ENCODE results near the gene ARHGEF19. TPM values are rescaled to one million over a fixed set of nuclear protein-coding genes. Genes with fewer than 3 reads are reported as not detected.

The ARHGEF19 gene
- total RNA-seq, 1 donor from 2014 or later: 151 TPM

DNA sequence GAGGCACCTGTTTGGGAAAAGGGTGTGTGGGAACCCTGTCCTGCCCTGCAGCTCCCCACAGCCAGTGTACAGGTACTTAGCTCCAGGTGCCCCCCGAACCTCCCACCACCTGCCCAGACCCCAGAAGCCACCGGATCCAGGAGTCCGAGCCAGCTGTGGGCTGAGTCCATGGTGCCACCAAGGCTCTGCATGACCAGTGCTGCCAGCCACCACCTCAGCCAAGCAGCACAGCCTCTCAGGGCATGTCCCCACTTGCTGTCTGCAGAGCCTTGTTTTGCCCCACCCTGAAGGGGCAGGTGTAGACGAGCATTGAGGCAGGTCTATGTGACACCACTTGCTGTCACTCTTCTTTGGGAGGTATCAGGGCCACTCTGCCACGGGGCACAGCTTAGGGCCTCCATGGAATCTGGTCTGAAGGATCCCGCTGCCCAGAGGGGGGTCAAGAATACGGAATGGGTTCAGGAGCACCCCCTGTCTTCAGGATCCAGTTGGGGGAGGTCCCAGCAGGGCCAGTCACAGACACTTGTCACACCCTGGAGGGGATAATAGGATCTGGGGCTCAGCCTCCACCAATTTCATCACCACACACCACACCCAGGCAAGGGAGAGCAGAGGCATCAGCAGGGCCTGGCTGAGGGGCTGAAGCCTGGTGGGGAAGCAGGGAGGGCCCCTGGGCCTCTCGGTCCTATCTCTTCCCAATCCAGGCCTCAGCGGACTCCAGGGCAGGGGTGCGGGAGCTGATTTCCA is 27.7 kb downstream of the ARHGEF19 start:
- DNase-seq (ENCODE audit: low spot score, unreplicated experiment): no peak
- Mint-ChIP-seq H3K27me3 (peaks cover 6% of the 10 kb centered on the region), H3K36me3 (ENCODE audit: insufficient read depth) (no peaks in the 10 kb centered on the region), H3K4me3 (ENCODE audit: low read depth) (no peak overlapping the region), H3K4me1 (ENCODE audit: low read depth) (peaks cover 14% of the 10 kb centered on the region), H3K9me3 (ENCODE audit: low read depth) (no peaks in the 10 kb centered on the region), H3K27ac (no peak overlapping the region)
- TF ChIP-seq, protein P1, sequence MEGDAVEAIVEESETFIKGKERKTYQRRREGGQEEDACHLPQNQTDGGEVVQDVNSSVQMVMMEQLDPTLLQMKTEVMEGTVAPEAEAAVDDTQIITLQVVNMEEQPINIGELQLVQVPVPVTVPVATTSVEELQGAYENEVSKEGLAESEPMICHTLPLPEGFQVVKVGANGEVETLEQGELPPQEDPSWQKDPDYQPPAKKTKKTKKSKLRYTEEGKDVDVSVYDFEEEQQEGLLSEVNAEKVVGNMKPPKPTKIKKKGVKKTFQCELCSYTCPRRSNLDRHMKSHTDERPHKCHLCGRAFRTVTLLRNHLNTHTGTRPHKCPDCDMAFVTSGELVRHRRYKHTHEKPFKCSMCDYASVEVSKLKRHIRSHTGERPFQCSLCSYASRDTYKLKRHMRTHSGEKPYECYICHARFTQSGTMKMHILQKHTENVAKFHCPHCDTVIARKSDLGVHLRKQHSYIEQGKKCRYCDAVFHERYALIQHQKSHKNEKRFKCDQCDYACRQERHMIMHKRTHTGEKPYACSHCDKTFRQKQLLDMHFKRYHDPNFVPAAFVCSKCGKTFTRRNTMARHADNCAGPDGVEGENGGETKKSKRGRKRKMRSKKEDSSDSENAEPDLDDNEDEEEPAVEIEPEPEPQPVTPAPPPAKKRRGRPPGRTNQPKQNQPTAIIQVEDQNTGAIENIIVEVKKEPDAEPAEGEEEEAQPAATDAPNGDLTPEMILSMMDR (IDR thresholded peaks at IDR 0.05; ENCODE audit: unreplicated experiment): no peak

DNA sequence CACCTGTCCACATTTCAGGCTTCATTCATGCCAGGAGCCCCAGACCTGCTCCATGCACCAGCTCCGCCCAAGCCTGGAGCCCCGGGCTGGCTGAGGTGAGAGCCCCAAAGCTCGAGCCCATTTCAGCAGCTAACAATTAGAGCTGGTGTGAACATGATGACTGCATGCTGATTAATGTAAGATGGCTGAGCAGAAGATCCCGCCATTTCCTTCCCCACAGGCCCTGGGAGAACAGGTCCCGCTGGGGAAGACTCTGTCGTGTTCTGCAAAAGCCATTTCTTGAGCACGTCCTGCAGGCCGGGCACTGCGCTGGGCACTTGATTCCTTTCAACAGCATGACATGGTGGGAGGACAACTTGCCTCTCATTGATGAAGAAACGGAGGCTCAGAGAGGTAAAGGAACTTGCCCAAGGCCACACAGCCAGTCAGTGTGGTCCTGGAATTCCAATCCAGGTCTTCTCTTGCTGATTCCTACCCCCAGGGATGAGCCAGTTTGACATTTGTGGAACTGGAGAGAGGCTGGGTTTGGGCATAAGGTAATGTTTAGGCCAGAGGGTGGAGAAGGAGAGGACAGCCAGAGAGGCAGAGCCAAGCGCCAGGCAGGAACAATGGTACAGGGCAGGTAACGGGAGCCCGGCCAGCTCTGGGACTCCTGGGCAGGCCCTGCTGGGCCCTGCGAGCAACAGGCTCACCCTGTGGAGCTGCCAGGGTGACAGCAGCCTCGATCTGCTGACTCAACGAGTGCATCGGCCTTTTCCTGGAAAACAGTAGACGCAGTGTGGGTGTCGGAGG is 28.5 kb downstream of the ARHGEF19 start:
- TF ChIP-seq, protein P1 (IDR thresholded peaks at IDR 0.05; ENCODE audit: unreplicated experiment): no peak
- Mint-ChIP-seq H3K4me1 (ENCODE audit: low read depth) (peaks cover 17% of the 10 kb centered on the region), H3K27ac (no peak overlapping the region), H3K4me3 (ENCODE audit: low read depth) (no peak overlapping the region), H3K27me3 (peaks cover 3% of the 10 kb centered on the region), H3K9me3 (ENCODE audit: low read depth) (no peaks in the 10 kb centered on the region), H3K36me3 (ENCODE audit: insufficient read depth) (no peaks in the 10 kb centered on the region)
- no peak for DNase-seq (ENCODE audit: low spot score, unreplicated experiment)

DNA sequence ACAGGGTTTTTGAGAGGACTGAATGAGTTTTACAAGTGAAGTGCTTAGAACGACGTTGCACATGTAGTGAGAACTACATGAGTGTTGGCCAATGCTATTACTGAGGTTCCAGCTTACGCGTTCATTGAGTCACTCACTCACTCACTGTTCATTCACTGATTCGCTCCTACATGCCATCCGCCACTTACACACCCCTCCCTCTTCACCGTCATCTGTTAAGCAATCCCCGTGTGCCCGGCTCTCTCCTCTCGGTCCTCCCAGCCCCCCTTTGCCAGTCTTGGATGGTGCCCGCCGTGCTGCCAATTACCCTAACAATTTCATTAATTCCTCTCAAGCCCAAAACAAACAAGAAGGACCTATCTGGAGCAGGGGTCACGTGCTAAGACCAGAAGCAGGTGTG is 29.3 kb downstream of the ARHGEF19 start:
- no peaks in the 10 kb centered on the region for H3K9me3 Mint-ChIP-seq (ENCODE audit: low read depth)
- TF ChIP-seq, protein P1 (IDR thresholded peaks at IDR 0.05; ENCODE audit: unreplicated experiment): no peak
- H3K4me1 Mint-ChIP-seq (ENCODE audit: low read depth): peaks cover 25% of the 10 kb centered on the region
- H3K4me3 Mint-ChIP-seq (ENCODE audit: low read depth): no peak overlapping the region
- H3K36me3 Mint-ChIP-seq (ENCODE audit: insufficient read depth): no peaks in the 10 kb centered on the region
- DNase-seq (ENCODE audit: low spot score, unreplicated experiment): no peak
- peak overlapping the region; percentile 47 for H3K27ac Mint-ChIP-seq
- H3K27me3 Mint-ChIP-seq: no peaks in the 10 kb centered on the region

DNA sequence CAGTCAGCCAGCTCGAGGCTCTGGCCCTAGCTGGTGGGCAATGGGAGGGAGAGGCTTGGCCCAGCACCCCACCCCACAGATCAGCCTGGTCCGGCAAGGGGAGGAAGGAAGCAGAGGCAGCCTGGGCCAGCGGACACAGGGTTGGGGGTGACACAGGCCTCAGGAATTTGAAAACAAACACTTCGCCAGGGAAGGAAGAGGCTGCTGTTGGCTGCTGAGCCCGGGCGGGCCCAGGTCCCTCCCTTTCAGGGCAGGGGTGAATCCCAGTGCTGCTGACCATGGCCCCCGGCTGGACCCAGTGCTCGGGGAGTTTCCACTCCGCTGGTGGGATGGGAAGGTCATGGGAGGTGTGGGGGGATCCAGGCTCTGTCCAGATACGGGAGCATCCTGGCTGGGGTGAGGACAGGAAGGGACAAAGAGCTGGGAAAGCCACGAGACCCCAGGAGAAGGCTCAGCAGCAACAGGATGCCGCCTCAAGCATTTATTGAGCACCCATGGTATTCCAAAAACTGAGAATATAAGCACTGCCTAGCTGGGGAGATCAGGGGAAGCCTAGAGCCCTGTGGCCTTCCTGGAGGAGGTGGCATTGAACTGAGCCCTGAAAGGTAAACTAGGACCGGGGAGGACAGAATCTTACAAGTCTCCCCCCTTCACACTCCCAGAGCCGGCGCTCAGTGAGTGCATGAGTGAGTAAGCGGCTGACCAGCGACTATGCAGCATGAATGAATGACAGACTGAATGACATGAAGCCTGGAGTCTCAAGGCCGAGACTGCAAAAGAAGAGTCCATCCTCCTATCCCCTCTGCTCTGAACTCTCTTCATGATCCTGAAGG is 30.3 kb downstream of the ARHGEF19 start:
- Mint-ChIP-seq H3K4me3 (ENCODE audit: low read depth) (peak overlapping the region; percentile 37), H3K36me3 (ENCODE audit: insufficient read depth) (no peaks in the 10 kb centered on the region), H3K27me3 (no peaks in the 10 kb centered on the region), H3K9me3 (ENCODE audit: low read depth) (no peaks in the 10 kb centered on the region), H3K27ac (peak overlapping the region; percentile 98), H3K4me1 (ENCODE audit: low read depth) (peaks cover 25% of the 10 kb centered on the region)
- peak; percentile 57 for DNase-seq (ENCODE audit: low spot score, unreplicated experiment)
- TF ChIP-seq, protein P1 (IDR thresholded peaks at IDR 0.05; ENCODE audit: unreplicated experiment): no peak

DNA sequence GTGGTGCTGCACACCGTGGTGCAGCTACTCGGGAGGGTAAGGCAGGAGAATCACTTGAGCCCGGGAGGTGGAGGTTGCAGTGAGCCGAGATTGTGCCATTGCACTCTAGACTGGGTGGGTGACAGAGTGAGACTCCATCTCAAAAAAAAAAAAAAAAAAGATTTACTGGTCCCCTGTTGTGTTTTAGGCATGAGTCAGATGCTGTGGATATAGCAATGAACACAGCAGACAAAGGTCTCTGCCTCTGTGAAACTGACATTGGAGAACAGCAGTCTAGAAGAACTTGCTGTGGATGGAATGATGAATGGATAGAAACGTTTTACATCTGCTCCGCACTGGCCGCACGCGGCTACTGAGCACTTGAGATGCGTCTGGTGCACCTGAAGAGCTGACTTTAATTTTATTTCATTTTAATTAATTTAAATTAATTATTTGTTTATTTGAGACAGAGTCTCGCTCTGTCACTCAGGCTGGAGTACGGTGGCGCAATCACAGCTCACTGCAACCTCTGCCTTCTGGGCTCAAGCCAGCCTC is 32.1 kb downstream of the ARHGEF19 start:
- Mint-ChIP-seq H3K4me3 (ENCODE audit: low read depth) (no peak overlapping the region), H3K4me1 (ENCODE audit: low read depth) (peaks cover 31% of the 10 kb centered on the region), H3K9me3 (ENCODE audit: low read depth) (no peaks in the 10 kb centered on the region), H3K36me3 (ENCODE audit: insufficient read depth) (no peaks in the 10 kb centered on the region), H3K27ac (peak overlapping the region; percentile 73), H3K27me3 (no peaks in the 10 kb centered on the region)
- DNase-seq (ENCODE audit: low spot score, unreplicated experiment): no peak
- TF ChIP-seq, protein P1 (IDR thresholded peaks at IDR 0.05; ENCODE audit: unreplicated experiment): no peak
